ENCODE results near the gene APOC3. TPM values are rescaled to one million over a fixed set of nuclear protein-coding genes. Genes with fewer than 3 reads are reported as not detected.
"Not testable (repeated sequence)": the region's sequence is repeated elsewhere in the genome, so short reads cannot be mapped to it uniquely, and the experiment has no call there.

The APOC3 gene
- total RNA-seq, 1 donor from 2014 or later: 83.1 TPM

DNA sequence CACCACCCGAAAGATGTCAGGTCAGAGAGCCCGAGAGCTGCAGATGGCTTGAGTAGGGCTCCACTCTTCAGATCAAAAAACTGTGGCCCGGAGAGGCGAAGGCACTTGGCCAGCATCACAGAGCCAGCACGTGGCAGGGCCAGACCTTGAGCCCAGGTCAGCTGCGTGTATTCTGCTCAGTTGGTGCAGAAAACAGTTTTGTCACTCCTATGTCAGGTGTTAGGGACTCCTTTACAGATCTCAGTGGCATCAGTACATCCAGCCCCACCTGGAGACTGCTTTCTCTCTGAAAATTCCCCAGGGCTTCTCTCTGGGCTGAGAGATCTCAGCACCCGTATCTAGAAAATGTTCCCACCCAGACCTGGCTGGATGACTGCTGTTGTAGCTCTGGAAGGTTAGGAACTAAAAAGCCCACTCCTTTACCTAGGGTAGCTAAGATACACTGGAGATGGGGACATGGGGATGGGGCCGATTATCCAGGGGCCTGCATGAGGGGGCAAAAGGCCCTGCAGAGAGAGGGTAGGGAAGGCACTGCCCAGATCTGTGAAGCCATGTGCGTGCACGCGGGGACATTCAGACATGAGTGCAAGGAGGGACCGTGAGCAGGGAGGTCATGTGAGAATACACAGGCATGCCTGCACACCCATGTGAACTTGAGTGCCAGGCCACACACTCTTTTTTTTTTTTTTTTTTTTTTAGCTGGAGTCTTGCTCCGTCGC lies 4.3 kb downstream of the APOC3 start:
- Histone ChIP-seq H3K27ac (no peak overlapping the region), H3K4me1 (peaks cover 11 to 12% of the 10 kb centered on the region in 2 donors), H3K9me3 (no peaks in the 10 kb centered on the region), H3K36me3 (no peaks in the 10 kb centered on the region), H3K27me3 (no peaks in the 10 kb centered on the region), H3K4me3 (no peak overlapping the region)
- no peak for DNase-seq (ENCODE audit: low spot score in 2 of 2)
- intact Hi-C loops (cut with DNase I): no loop called here
- TF ChIP-seq, protein P1, sequence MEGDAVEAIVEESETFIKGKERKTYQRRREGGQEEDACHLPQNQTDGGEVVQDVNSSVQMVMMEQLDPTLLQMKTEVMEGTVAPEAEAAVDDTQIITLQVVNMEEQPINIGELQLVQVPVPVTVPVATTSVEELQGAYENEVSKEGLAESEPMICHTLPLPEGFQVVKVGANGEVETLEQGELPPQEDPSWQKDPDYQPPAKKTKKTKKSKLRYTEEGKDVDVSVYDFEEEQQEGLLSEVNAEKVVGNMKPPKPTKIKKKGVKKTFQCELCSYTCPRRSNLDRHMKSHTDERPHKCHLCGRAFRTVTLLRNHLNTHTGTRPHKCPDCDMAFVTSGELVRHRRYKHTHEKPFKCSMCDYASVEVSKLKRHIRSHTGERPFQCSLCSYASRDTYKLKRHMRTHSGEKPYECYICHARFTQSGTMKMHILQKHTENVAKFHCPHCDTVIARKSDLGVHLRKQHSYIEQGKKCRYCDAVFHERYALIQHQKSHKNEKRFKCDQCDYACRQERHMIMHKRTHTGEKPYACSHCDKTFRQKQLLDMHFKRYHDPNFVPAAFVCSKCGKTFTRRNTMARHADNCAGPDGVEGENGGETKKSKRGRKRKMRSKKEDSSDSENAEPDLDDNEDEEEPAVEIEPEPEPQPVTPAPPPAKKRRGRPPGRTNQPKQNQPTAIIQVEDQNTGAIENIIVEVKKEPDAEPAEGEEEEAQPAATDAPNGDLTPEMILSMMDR (IDR thresholded peaks at IDR 0.05): no peak

DNA sequence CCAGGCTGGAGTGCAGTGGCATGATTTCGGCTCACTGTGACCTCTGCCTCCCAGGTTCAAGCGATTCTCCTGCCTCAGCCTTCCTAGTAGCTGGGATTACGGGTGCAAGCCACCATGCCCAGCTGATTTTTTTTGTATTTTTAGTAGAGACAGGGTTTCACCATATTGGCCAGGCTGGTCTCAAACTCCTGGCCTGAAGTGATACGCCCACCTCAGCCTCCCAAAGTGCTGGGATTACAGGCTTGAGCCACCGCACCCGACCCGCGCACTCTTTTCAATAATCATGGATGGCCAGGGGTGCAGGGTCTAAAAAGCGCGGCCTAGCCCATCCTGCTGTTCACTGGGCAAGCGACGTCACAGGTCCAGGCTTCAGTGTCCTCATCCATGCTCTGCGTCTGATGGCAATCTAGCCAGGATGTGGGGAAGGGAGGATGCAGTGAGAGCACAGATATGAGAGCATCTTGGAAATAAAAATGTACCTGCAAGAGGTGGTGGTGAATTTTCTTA lies 4.9 kb downstream of the APOC3 start:
- H3K9me3 ChIP-seq; H3K4me3 ChIP-seq; H3K27me3 ChIP-seq; intact Hi-C loops (cut with DNase I); H3K36me3 ChIP-seq; DNase-seq (ENCODE audit: low spot score in 2 of 2): not testable (repeated sequence)
- Histone ChIP-seq H3K27ac (peak overlapping the region; percentile 88 to 92), H3K4me1 (peaks cover 11 to 12% of the 10 kb centered on the region in 2 donors)

DNA sequence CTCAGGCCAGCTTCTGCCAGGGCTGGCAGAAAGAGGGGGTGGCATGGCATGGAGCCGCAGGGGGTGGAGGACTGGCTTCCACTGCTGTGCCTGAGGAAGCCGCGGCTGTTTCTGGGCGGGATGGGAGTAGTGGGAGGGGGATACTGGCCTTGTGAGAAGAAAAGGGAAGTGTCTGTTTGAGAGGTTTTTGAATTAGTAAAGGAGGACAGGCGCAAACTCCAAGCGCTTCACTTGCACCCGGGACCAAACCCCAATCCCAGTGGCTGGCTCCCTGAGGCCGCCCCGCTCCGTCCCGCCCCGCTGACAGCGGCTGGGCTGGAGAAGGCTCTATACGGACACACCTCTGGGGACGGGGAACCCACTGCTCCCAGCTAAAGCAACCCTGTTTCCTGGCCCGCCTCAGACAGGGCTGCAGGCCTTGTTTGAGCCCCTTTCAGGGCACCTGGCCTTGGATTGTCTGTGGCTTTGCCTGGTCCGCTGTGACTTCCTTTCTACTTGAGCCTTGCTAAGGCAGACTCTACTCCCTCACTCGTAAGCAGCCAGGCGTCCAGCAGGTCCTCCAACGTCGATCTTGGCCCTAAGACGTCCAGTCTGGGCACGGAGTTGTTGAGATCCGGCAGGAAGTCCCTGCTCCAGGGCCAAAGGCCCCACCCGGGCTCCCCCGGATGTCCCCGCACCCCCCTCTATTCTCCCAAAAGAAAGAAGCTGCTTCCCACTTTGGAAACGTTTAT lies 5.5 kb downstream of the APOC3 start:
- TF ChIP-seq, protein P1 (IDR thresholded peaks at IDR 0.05): no peak
- no peaks in the 10 kb centered on the region for H3K9me3 ChIP-seq
- intact Hi-C loops (cut with DNase I): no loop called here
- H3K36me3 ChIP-seq: no peaks in the 10 kb centered on the region
- DNase-seq (ENCODE audit: low spot score in 2 of 2): no peak
- H3K4me1 ChIP-seq: peaks cover 11 to 12% of the 10 kb centered on the region in 2 donors
- H3K27me3 ChIP-seq: no peaks in the 10 kb centered on the region
- peak overlapping the region; percentile 38 to 64 for H3K4me3 ChIP-seq
- peak overlapping the region; percentile 88 to 92 for H3K27ac ChIP-seq

DNA sequence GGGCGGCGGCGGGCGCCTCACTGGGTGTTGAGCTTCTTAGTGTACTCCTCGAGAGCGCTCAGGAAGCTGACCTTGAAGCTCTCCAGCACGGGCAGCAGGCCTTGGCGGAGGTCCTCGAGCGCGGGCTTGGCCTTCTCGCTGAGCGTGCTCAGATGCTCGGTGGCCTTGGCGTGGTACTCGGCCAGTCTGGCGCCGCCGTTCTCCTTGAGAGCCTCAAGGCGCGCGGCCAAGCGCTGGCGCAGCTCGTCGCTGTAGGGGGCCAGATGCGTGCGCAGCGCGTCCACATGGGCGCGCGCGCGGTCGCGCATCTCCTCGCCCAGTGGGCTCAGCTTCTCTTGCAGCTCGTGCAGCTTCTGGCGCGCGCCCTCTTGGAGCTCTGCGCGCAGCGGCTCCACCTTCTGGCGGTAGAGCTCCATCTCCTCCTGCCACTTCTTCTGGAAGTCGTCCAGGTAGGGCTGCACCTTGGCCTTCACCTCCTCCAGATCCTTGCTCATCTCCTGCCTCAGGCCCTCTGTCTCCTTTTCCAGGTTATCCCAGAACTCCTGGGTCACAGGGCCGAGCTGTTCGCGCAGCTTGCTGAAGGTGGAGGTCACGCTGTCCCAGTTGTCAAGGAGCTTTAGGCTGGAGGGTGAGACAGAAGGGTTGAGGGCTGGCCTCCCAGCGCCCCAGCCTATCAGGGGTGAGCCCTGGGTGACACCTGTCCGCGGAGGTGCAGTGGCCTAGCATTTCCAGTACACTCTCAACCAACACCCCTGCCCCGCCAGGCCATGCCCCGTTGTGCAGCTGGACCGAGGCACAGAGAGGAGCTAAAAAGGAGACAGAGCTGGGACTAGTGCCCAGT lies 6.3 kb downstream of the APOC3 start:
- Histone ChIP-seq H3K27me3 (no peaks in the 10 kb centered on the region), H3K9me3 (no peaks in the 10 kb centered on the region), H3K27ac (peak overlapping the region; percentile 88 to 92), H3K4me1 (peaks cover 11 to 12% of the 10 kb centered on the region in 2 donors), H3K4me3 (peak overlapping the region; percentile 38 to 64), H3K36me3 (no peaks in the 10 kb centered on the region)
- intact Hi-C loops (cut with DNase I): loop anchor here (1.0 kb wide), 1 partner anchor 45 kb away; the partner anchor contains the start of gene APOA5
- TF ChIP-seq, protein P1 (IDR thresholded peaks at IDR 0.05): peak; percentile 59 to 66 (median 60)
- DNase-seq (ENCODE audit: low spot score in 2 of 2): peak; percentile 61 to 93

DNA sequence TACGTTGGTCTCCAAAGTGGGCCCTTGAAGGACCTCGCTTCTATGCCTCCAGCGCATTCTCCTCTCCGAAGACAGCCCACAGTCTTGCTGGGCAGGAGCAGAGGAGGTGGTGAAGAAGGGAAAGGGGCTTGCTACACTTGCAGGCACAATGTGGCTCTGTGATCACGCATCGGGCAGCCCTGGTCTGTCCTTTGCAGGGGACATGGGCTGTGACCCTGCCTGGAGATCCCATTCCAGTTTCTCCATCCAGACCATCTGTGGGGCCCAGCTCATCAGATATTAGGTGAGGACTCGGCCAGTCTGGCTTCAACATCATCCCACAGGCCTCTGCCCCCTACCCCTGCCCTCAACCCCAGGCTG lies 6.9 kb downstream of the APOC3 start:
- H3K27ac ChIP-seq: peak overlapping the region; percentile 88 to 92
- no peak overlapping the region for H3K4me3 ChIP-seq
- H3K4me1 ChIP-seq: peaks cover 11 to 12% of the 10 kb centered on the region in 2 donors
- no peaks in the 10 kb centered on the region for H3K27me3 ChIP-seq
- no peaks in the 10 kb centered on the region for H3K9me3 ChIP-seq
- H3K36me3 ChIP-seq: no peaks in the 10 kb centered on the region
- TF ChIP-seq, protein P1 (IDR thresholded peaks at IDR 0.05): no peak
- intact Hi-C loops (cut with DNase I): loop anchor here (1.0 kb wide), 1 partner anchor 45 kb away; the partner anchor contains the start of gene APOA5
- no peak for DNase-seq (ENCODE audit: low spot score in 2 of 2)

Measured in ascending aorta (tissue), 2 donors.